Breast epithelium (tissue), 4 donors: Measurements from ENCODE around the gene RBBP5. TPM values are rescaled to one million over a fixed set of nuclear protein-coding genes. Genes with fewer than 3 reads are reported as not detected.

Source experiments
- DNase-seq, 2 donors: peaks; one replicate each; pipeline ENCODE4 v3.0.0-alpha.2; 2019; ENCODE audit warnings: low spot score in 2 of 2
- H3K27ac ChIP-seq, 2 donors: fragments of 200-600 bp; sonication (generic) in 1 of 2; one replicate each; pipeline ENCODE4 v1.5.1; 2016 to 2019; ENCODE audit warnings: mild to moderate bottlenecking in 1 of 2
- H3K27me3 ChIP-seq, 2 donors: fragments of 200-600 bp; sonication (generic) in 1 of 2; one replicate each; pipeline versions ENCODE4 v1.5.1 to v1.6.0; 2017 to 2019; ENCODE audit warnings: control low read depth in 1 of 2, mild to moderate bottlenecking in 1 of 2
- H3K36me3 ChIP-seq: fragments of 200-600 bp; one replicate; pipeline ENCODE4 v1.5.1; 2019
- H3K4me1 ChIP-seq, 2 donors: fragments of 200-600 bp; sonication (generic); one replicate each; pipeline ENCODE4 v1.5.1; 2016 to 2019; ENCODE audit warnings: control low read depth in 1 of 2
- H3K4me3 ChIP-seq, 3 donors: fragments of 200-600 bp; sonication (generic); 1 replicate in 2 of 3; 2 replicates in 1 of 3; pipeline ENCODE4 v1.5.1; 2016 to 2019; ENCODE audit warnings: mild to moderate bottlenecking in 3 of 3, moderate library complexity in 2 of 3
- H3K9me3 ChIP-seq, 2 donors: fragments of 200-600 bp; sonication (generic) in 1 of 2; one replicate each; pipeline ENCODE4 v1.5.1; 2016 to 2019; ENCODE audit warnings: control low read depth in 1 of 2
- POLR2A ChIP-seq: fragments of 450-650 bp; IDR thresholded peaks from one replicate; pipeline ENCODE4 v1.6.1; 2016; ENCODE audit warnings: antibody characterized with exemption, mild to moderate bottlenecking, moderate library complexity
- POLR2AphosphoS5 ChIP-seq, 3 donors: sonication (generic); formaldehyde crosslinking; IDR thresholded peaks; one replicate each; pipeline ENCODE4 v1.6.1; 2017; ENCODE audit warnings: antibody characterized with exemption in 3 of 3
- intact Hi-C: fragments of 100-400 bp; cut with DNase I; formaldehyde crosslinking; loops from one replicate; pipeline ENCODE4 v1.15.1; 2023; ENCODE audit warnings: low total_unique reads
- total RNA-seq, 3 donors: library from RNA; depleted of rRNA; stranded (reverse); fragments of >200 nt; gene quantifications; one replicate each; pipeline ENCODE4 v1.1.0, GENCODE V29; 2016
- TF ChIP-seq, protein P1 (sequence below), 3 donors: fragments of 450-650 bp; IDR thresholded peaks; one replicate each; pipeline ENCODE4 v1.5.1; 2016 to 2017; ENCODE audit warnings: antibody characterized with exemption in 3 of 3, mild to moderate bottlenecking in 3 of 3, moderate library complexity in 3 of 3

Gene RBBP5
- total RNA-seq, 3 donors from 2014 or later = 15.7 to 25.5 (median 15.8) TPM

- no peak overlapping the region for H3K4me3 ChIP-seq
- H3K27me3 ChIP-seq = no peaks in the 10 kb centered on the region
- TF ChIP-seq POLR2AphosphoS5 (IDR thresholded peaks at IDR 0.05) (no peak), POLR2A (no peak)
- TF ChIP-seq, protein P1, sequence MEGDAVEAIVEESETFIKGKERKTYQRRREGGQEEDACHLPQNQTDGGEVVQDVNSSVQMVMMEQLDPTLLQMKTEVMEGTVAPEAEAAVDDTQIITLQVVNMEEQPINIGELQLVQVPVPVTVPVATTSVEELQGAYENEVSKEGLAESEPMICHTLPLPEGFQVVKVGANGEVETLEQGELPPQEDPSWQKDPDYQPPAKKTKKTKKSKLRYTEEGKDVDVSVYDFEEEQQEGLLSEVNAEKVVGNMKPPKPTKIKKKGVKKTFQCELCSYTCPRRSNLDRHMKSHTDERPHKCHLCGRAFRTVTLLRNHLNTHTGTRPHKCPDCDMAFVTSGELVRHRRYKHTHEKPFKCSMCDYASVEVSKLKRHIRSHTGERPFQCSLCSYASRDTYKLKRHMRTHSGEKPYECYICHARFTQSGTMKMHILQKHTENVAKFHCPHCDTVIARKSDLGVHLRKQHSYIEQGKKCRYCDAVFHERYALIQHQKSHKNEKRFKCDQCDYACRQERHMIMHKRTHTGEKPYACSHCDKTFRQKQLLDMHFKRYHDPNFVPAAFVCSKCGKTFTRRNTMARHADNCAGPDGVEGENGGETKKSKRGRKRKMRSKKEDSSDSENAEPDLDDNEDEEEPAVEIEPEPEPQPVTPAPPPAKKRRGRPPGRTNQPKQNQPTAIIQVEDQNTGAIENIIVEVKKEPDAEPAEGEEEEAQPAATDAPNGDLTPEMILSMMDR (IDR thresholded peaks at IDR 0.05) = no peak
- H3K27ac ChIP-seq = no peak overlapping the region
- intact Hi-C loops = no loop called here
- H3K36me3 ChIP-seq = no peaks in the 10 kb centered on the region
- H3K9me3 ChIP-seq = no peaks in the 10 kb centered on the region
- no peaks in the 10 kb centered on the region for H3K4me1 ChIP-seq
- DNase-seq = no peak
Measured at GRCh38 chr1:205142102-205142469, 20.3 kb upstream of the RBBP5 start.

GRCh38 chr1:205141236-205142101 is 19.7 kb upstream of the RBBP5 start:
- H3K27ac ChIP-seq = no peak overlapping the region
- no peaks in the 10 kb centered on the region for H3K4me1 ChIP-seq
- intact Hi-C loops = no loop called here
- no peaks in the 10 kb centered on the region for H3K36me3 ChIP-seq
- H3K27me3 ChIP-seq = no peaks in the 10 kb centered on the region
- H3K9me3 ChIP-seq = no peaks in the 10 kb centered on the region
- DNase-seq = peak; percentile 47 to 71
- TF ChIP-seq POLR2AphosphoS5 (IDR thresholded peaks at IDR 0.05) = no peak
- TF ChIP-seq, protein P1 (IDR thresholded peaks at IDR 0.05) = peak; percentile 57 to 81 (median 71)
- H3K4me3 ChIP-seq = no peak overlapping the region

DNA sequence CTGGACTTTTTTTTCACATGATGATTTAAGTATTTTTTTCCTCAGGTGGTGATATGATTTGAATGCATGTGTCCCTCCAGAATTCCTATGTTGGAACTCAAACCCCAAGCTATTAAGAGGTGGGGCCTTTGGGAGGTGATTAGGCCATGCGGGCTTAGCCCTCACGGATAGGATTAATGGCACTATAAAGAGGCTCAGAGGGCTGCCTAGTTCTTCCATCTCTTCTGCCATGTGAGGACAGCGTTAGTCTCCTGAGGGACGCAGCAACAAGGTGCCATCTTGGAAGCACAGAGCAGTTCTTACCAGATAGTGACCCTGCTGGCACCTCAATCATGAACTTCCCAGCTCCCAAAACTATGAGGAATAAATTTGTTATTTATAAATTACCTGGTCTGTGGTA is 18.3 kb upstream of the RBBP5 start:
- intact Hi-C loops = no loop called here
- Histone ChIP-seq H3K27me3 (no peaks in the 10 kb centered on the region), H3K9me3 (no peaks in the 10 kb centered on the region), H3K4me3 (no peak overlapping the region), H3K36me3 (no peaks in the 10 kb centered on the region), H3K27ac (no peak overlapping the region), H3K4me1 (no peaks in the 10 kb centered on the region)
- TF ChIP-seq POLR2A = no peak
- TF ChIP-seq, protein P1 (IDR thresholded peaks at IDR 0.05) = no peak
- TF ChIP-seq POLR2AphosphoS5 (IDR thresholded peaks at IDR 0.05) = no peak
- no peak for DNase-seq

DNA sequence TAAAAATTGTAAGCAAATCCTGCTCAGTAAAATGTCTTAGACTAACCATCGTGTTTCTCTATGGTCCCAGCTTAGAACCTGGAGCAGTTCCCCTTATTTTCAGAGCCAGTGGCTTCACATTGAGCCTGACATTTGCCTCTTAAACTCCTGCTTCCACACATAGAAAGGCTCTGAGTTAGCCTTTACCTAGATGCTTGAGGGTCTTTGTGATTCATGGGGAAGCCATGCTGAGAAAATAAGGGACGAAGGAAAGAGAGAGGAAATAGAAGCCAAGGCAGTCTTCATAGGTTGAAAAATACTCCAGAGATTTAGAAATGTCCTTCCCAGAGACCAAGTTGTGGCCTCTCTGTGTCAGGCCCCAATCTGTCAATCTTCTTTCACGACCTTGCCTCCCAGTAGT is 16.1 kb upstream of the RBBP5 start:
- TF ChIP-seq, protein P1 (IDR thresholded peaks at IDR 0.05) = no peak
- no peak for TF ChIP-seq POLR2A
- no peak for TF ChIP-seq POLR2AphosphoS5 (IDR thresholded peaks at IDR 0.05)
- DNase-seq = no peak
- H3K27me3 ChIP-seq = no peaks in the 10 kb centered on the region
- H3K4me1 ChIP-seq = no peaks in the 10 kb centered on the region
- intact Hi-C loops = no loop called here
- H3K9me3 ChIP-seq = no peaks in the 10 kb centered on the region
- no peak overlapping the region for H3K4me3 ChIP-seq
- H3K36me3 ChIP-seq = no peaks in the 10 kb centered on the region
- H3K27ac ChIP-seq = no peak overlapping the region

GRCh38 chr1:205133287-205133686 is 11.5 kb upstream of the RBBP5 start:
- DNase-seq = no peak
- Histone ChIP-seq H3K4me3 (no peak overlapping the region), H3K27ac (no peak overlapping the region), H3K36me3 (no peaks in the 10 kb centered on the region), H3K4me1 (no peaks in the 10 kb centered on the region), H3K9me3 (no peaks in the 10 kb centered on the region), H3K27me3 (no peaks in the 10 kb centered on the region)
- TF ChIP-seq, protein P1 (IDR thresholded peaks at IDR 0.05) = no peak
- TF ChIP-seq POLR2AphosphoS5 (IDR thresholded peaks at IDR 0.05) (no peak), POLR2A (no peak)
- intact Hi-C loops = no loop called here
